GM21526 (cell line): ENCODE results near the gene TFF3.

Experiments
- ATAC-seq: cut with Tn5 transposase; IDR thresholded peaks from one replicate; pipeline ENCODE4 v1.9.1; 2021; ENCODE audit warnings: moderate library complexity; ENCODE audit not compliant: unreplicated experiment, low FRiP score

TFF3 gene, protein sequence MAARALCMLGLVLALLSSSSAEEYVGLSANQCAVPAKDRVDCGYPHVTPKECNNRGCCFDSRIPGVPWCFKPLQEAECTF

DNA sequence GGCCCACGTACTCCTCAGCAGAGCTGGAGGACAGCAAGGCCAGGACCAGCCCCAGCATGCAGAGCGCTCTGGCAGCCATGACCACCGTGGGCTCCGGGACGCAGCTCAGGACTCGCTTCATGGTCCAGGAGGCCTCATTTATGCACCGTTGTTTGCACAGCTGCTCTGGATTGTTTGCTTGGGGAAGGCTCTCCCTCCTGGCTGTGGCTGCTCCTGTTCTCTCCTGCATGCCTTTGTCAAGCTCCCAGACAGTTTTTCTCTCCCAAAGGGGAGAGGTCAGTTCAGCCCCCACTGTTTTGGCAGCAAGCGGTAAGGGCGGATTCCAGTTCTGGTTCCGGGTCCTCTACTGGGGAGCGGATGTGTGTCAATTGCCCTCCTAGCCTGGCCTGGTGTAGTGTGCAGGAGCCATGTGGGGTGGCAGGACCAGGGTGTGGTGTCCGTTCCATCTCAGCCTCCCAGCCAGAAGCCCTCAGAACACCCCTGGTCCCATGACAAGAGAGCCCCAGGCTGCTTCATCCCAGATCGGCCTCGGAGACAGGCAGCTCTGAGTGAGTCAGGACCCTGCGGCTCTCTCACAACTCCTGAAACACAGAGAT, at the start of gene TFF3:
Gene TFF3, minus strand, starts transcription at position 114 of the 596 bp plus-strand sequence. Its CDS starts 35 bp downstream, at position 79.
- ATAC-seq = no peak

DNA sequence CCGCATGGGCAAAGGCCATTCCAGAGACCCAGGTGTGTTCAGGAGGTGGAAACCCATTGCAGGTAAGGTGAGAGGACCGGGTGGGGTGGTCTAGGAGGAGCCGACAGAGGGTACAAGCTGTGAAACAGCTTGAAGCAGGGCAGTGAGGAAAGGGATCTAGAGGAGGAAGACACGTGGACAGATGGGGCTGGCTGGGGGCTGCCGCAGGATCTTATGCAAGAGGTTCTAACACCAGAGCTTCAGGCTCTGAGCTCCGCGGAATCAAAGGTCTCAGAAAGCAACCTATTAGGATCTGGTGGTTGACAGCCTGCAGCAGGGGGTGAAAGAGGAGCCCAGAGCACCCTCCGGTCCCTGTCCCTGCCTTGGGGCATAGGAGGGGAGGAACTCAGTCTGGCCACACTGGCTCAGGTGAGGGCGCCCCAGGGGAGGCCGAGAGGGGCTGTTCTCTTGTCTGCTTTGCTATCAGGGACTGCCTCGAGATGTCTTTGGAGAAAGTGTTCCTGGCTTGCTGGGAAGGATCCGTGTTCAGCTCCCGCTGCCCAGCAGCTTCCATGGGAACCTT, 49.2 kb upstream of the TFF3 start:
- ATAC-seq = no peak

DNA sequence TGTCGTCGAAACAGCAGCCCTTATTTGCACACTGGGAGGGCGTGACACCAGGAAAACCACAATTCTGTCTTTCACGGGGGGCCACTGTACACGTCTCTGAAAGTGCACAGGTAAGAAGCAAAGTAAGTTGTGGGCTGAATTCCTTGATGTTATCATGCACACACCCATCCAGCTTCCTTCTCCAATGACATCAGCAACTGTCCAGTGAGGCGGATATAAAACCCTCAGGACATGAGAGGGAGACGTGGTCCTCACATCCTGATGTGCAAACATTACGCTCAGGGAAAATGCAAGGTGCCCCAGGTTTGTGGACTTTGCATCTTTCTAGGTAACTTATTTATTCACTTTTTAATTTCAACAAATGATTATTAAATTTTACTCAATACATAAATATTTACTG, 48.1 kb upstream of the TFF3 start:
- ATAC-seq = no peak

DNA sequence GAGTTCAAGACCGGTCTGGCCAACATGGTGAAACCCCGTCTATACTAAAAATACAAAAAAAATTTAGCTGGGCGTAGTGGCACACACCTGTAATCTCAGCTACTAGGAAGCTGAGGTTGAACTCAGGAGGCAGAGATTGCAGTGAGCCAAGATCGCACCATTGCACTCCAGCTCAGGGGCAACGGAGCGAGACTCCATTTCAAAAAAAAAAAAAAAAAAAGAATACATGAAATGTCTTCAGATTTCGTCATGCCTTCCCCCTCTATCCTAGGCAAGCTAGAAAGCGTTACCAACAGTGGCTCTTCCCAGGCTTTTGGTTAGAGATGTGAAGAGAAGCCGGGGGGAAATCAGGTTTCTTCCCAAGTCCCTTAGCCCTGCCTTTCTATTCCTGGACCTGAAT, 47.5 kb upstream of the TFF3 start:
- ATAC-seq = no peak

DNA sequence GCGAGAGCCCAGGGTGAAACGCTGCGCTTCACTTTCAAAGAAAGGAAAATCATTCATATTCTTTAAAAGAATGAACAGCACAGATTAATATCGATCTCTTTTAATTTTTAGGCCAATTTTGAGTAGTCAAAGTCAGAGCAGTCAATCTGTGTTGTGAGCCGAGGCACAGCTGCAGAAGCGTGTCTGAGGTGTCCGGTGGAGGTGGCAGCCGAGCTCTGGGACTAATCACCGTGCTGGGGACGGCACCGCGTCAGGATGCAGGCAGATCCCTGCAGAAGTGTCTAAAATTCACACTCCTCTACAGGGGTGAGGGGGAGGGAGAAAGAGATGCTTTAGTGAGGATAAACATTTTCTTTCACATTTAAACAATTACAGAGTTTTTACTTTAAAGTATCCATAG, 47.0 kb upstream of the TFF3 start:
- no peak for ATAC-seq

DNA sequence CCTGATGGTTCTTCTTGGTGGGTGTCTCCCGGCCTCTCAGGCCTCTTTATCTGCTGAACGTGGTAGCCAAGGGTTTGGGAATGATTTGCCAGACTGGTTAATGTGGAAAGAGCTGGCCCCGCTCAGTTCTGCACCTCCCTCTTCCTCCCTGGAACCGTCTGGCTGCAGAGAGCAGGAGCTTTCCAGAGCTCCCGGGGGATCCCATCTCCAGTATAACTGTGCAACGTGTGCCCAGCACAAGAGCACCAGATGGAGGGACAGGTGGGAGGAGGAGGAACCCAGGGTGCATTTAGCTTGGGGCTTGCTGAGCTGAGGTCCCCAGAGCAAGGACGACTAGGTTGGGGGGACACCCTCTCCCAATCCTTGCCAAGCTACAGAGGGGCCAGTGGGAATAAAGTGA, 46.1 kb upstream of the TFF3 start:
- no peak for ATAC-seq

DNA sequence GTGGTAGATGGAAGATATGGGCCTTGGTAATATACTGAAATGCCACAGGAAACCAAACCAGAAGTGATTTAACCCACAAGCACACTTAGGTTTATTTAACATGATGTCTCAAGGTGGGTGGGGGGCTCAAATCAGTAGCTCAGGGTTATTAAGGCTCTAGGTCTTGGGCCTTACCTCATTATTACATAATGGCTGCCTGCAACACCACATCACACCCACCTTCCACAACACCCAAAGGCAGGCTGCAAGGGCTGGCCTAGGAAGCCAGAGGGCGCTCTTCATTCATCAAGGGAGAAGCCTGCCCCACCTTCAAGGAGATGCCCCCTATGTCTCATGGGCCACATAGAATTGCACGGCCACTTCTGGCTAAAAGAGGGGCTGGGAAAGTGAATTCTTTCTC, 45.1 kb upstream of the TFF3 start:
- ATAC-seq = no peak

DNA sequence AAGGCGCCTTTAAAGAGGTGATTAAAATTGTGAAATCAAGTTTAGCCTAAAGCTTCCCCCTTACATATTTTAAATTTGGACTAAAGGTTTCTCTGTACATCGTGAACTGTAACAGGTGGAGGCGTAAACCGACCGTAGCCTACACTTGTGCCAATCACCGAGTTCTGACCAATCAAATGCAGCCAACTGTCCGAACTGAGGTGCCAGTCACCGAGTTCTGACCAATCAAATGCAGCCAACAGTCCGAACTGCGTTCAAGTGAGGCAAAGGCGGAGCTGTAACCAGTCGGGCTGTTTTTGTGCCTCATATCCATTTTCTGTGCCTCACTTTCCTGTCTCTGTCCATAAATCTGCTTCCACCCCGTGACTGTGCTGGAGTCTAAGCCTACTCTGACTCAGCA, 43.7 kb upstream of the TFF3 start:
- no peak for ATAC-seq

DNA sequence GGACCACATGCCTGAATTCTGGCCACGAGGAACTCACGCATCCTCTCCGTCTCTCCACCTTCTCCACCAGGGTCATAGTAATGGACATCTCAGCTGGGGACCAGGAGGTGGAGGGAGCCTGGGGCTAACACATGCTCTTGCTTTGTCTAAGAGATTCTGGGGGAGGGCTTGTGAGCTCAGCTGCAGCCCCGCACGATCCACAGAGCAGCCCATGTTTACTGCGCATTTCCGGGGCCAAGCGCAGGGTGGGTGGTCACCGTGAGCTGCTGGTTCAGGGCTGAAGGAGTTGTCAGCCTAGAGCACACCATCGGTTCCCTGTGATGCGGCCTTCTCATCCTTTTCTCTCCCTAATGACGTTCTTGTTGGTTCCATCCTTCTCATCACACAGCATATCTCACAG, 43.1 kb upstream of the TFF3 start:
- ATAC-seq = no peak

DNA sequence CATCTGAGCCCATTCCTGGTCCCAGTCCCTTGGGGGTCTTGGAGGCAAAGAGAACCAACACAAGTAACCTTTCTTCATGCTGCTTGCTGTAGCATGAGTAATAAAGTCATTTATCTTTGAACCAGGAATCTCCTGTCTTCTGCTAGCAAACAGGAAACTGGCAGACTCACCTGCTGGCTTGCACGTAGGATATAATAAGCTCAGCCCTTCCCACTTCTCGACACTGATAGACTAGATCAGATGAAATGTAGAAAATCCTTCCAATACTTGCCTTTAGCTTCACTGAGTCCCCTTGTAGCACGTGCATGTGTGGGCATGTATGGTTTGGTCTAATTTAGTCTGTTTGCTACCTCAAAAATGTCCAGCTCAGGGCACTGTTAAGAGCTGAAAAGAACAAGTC, 42.1 kb upstream of the TFF3 start:
- ATAC-seq = no peak

DNA sequence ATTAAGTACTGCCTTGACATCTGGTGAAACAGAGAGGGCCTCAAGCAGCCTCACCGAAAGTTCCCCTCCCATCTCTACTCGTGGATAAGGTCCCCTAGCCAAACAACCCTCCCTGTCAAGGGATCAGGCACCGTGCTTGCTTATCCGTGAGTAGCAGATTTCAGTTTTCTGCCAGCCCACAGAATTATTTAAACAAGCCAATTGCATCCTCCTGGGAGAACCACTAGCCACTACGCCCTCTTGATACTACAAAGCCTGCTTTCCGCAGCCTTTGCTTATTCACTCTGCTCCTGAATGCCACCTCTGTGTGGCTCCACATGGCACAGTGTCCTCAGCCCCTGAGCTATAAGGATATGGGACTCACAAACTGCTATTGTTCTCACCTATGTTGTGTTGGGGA, 41.4 kb upstream of the TFF3 start:
- no peak for ATAC-seq

DNA sequence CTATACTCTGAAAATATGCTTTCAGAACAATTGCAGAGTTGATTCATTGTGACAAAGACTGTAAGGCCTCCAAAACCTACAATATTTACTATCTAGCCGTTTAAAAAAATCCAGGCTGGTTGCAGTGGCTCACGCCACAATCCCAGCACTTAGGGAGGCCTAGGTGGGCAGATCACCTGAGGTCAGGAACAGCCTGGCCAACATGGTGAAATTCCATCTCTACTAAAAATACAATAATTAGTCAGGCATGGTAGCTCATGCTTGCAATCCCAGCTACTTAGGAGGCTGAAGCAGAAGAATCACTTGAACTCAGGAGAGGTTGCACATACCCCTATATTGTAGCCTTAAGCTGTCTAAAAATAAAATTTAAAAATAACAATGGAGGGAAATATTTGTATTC, 40.8 kb upstream of the TFF3 start:
- no peak for ATAC-seq

DNA sequence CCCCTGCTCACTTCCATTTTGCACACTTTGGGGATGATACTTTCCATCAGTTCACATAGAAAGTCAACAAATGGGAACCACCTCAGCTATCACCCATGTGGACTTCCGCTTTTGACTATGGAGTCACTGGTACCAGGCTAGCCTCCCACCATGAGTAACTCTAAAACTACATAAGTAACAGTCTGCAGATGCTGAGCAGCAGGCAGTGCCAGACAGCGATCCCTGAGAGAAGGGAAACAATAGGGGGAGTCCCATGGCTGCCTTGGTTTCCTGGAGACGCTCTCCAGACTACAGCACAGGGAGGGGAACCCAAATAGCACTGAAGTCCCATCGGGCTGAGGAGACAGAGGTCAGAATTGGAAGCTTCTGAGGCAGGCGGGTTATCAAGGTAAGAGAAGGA, 38.4 kb upstream of the TFF3 start:
- ATAC-seq = no peak

DNA sequence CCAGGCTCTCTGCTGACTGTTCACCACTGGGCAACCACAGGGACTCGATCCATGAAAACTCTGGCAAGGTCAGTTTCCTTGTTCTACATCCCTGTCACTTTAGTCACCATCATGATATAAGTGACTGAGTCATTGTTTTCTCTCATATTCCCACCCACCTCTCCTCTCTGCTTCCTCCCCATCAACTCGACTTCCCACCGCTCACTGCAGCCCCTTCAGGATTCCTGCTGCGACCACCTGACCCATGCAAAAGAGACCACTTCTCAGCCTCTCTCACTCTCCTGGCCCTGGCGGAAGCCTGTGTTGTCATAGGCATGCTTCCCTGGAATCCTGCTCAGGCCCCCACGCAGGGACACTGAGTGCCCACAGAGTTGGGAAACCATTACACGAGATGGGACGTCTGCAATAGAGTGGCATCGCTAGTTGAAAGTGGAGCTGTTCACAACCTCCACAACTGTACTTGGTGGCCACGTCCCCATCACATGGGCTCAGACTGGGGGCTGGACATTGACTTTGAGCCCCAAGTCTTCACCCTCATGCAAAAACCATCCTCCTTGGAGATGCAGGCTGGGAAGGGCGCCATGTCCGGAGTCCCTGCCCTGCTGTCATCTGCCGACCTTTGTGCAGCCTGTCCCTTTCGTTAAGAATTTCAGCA, 37.4 kb upstream of the TFF3 start:
- no peak for ATAC-seq

DNA sequence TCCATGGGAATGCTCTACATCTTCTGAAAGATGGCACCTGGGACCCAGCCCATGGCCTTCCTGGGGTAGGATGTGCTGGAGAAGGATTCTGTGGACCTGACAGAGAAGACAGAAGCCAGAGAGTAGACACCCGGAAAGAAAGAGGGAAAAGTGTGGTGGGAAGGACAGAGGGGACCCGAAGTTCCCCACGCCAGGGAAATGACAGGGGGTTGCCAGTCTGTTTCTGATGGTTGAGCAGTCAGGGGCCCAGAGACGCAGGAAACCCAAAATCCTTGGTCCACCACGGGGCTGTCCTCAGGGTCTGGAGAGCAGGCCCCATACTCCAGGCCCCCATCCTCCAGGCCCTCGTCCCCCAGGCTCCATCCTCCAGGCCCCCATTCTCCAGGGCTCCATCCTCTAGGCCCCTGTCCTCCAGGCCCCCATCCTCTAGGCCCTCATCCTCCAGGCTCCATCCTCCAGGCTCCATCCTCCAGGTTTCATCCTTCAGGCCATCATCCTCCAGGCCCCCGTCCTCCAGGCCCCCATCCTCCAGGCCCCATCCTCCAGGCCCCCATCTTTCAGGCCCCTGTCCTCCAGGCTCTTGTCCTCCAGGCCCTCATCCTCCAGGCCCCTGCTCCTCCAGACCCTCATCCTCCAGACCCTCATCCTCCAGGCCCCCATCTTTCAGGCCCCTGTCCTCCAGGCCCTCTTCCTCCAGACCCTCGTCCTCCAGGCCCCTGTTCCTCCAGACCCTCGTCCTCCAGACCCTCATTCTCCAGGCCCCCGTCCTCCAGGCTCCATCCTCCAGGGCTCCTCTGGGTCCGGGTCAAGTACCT, 36.6 kb upstream of the TFF3 start:
- no peak for ATAC-seq

DNA sequence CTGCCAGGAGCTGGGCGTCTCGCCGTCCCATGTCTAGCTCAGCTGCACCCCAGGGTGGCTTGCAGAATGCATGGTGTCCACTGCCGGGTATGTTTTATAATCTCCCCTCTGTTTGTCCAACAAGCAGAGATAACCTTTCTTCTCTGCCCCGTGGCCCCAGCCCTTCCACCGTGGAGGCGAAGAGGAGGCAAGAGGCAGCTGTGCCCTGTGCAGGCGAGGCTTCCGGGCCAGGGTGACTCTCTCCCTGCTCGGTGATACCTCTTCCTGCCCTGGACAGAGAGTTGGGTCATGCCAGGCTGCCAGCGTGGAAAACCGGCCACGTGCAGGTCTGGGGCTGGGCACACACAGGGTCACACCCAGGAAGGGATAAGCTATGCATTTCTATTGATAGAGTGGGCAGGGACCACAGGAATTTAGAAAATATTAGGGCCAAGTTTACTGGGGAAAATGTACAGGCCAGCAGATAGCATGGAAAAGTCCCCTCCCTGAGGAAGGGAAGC, 35.8 kb upstream of the TFF3 start, which contains the start of gene TFF2:
Gene TFF2, minus strand, starts transcription at position 68 of the 500 bp plus-strand sequence. Its CDS starts 37 bp downstream, at position 31.
- no peak for ATAC-seq

DNA sequence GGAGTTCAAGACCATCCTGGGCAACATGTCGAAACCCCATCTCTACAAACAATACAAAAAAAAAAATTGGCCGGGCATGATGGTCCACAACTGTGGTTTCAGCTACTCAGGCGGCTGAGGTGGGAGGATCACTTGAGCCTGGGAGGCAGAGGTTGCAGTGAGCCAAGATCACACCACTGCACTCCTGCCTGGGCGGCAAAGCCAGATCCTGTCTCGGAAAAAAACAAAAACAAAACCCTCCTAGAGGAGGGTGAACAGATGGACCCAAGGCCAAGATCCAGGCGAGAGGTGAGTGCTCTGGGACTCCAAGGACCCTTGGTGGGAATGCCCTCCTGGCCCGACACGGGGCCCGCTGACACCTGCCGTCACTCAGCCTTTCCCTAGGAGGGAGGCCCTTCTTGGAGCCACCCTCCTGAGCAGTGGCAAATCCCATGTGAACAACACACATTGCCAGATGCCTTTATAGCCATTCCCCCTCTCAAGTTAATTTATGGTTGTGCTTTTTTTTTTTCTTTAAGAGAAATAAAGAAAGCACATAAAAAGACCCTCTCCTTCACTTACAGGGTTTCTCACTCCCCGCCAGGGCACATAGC, 35.2 kb upstream of the TFF3 start:
- ATAC-seq = no peak

DNA sequence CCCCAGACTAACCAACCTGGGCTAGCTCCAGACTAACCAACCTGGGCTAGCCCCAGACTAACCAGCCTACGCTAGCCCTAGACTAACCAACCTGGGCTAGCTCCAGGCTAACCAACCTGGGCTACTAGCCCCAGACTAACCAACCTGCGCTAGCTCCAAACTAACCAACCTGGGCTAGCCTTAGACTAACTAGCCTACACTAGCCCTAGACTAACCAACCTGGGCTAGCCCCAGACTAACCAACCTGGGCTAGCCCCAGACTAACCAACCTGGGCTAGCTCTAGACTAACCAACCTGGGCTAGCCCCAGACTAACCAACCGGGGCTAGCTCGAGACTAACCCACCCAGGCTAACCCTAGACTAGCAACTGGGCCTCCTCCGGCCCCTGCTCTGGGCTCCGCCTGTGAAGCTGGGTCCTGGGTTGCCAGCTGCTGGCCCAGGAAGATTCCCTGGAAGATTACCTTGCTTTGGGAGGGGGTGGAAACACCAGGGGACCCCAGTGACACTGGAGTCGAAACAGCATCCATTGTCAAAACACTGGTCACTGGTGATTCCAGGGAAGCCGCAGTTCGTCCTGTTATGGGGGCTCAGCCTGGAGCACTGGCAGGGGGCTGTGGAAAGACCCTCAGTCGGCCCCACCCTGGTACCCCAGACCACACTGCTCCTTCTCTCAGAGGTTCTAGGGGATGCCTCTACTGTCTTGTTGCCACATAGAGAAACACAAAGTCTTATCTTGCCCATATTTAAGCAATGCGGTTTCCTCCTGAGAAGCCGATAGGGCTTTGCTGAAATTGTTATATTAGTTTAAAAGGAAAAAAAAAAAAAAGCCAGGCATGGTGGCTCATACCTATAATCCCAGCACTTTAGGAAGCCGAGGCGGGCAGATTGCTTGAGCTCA, 34.5 kb upstream of the TFF3 start:
- ATAC-seq = no peak

DNA sequence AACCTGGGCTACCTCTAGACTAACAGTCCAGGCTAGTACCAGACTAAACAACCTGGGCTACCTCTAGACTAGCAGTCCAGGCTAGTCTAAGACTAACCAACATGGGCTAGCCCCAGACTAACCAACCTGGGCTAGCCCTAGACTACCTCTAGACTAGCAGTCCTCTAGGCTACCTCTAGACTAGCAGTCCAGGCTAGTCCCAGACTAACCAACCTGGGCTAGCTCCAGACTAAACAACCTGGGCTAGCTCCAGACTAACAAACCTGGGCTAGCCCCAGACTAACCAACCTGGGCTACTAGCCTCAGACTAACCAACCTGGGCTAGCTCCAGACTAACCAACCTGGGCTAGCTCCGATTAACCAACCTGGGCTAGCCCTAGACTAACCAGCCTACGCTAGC, 33.6 kb upstream of the TFF3 start:
- no peak for ATAC-seq
